Esophagus muscularis mucosa (tissue), 4 donors: ENCODE data around the gene CDH4. TPM values are rescaled to one million over a fixed set of nuclear protein-coding genes. Genes with fewer than 3 reads are reported as not detected.

Experiments
- DNase-seq: peaks from one replicate; pipeline ENCODE4 v3.0.0-alpha.2; 2017; ENCODE audit errors: extremely low spot score
- H3K27ac ChIP-seq, 4 donors: fragments of 200-600 bp; sonication (generic); replicated peaks in 1 of 4; 1 replicate in 3 of 4; 2 replicates in 1 of 4; pipeline ENCODE4 v1.5.1; 2016 to 2019; ENCODE audit warnings: mild to moderate bottlenecking in 1 of 4
- H3K27me3 ChIP-seq, 4 donors: fragments of 200-600 bp; sonication (generic); one replicate each; pipeline versions ENCODE4 v1.5.1 to v1.6.0; 2016 to 2019
- H3K36me3 ChIP-seq, 4 donors: fragments of 200-600 bp; sonication (generic); one replicate each; pipeline ENCODE4 v1.5.1; 2016 to 2019
- H3K4me1 ChIP-seq, 4 donors: fragments of 200-600 bp; sonication (generic); one replicate each; pipeline ENCODE4 v1.5.1; 2016 to 2019
- H3K4me3 ChIP-seq, 4 donors: fragments of 200-600 bp; sonication (generic); 1 replicate in 2 of 4; 2 replicates in 2 of 4; pipeline ENCODE4 v1.5.1; 2016 to 2019; ENCODE audit warnings: mild to moderate bottlenecking in 4 of 4, moderate library complexity in 1 of 4
- H3K9me3 ChIP-seq, 4 donors: fragments of 200-600 bp; sonication (generic); 1 replicate in 3 of 4; 2 replicates in 1 of 4; pipeline ENCODE4 v1.5.1; 2016 to 2019
- EP300 ChIP-seq: sonication (generic); formaldehyde crosslinking; IDR thresholded peaks from one replicate; pipeline ENCODE4 v1.6.1; 2017; ENCODE audit warnings: antibody characterized with exemption
- POLR2A ChIP-seq: fragments of 450-650 bp; IDR thresholded peaks from one replicate; pipeline ENCODE4 v1.6.1; 2017; ENCODE audit warnings: antibody characterized with exemption, moderate library complexity, mild to moderate bottlenecking, low read depth
- POLR2AphosphoS5 ChIP-seq, 2 donors: sonication (generic); formaldehyde crosslinking; IDR thresholded peaks; one replicate each; pipeline ENCODE4 v1.6.1; 2017; ENCODE audit warnings: antibody characterized with exemption in 2 of 2
- WGBS: methylation state at CpG from one replicate; pipeline ENCODE4 v1.1.5; 2018; 5-methylcytosine and 5-hydroxymethylcytosine counted together
- intact Hi-C: fragments of 100-400 bp; cut with DNase I; formaldehyde crosslinking; loops from one replicate; pipeline ENCODE4 v1.15.1; 2023
- total RNA-seq, 4 donors: library from RNA; depleted of rRNA; stranded (reverse); fragments of >200 nt; gene quantifications; one replicate each; pipeline versions ENCODE4 v1.1.0 to v1.2.1, GENCODE V29; 2016
- TF ChIP-seq, protein P1 (sequence below), 3 experiments: fragments of 200-600 bp in 2 of 3; fragments of 450-650 bp in 1 of 3; sonication (generic) in 2 of 3; IDR thresholded peaks; one replicate each; pipeline ENCODE4 v1.5.1; 2017 to 2019; ENCODE audit warnings: antibody characterized with exemption in 3 of 3, mild to moderate bottlenecking in 2 of 3, moderate library complexity in 1 of 3

CDH4 gene
- total RNA-seq, 4 donors from 2014 or later: 0.42 to 1.3 (median 0.48) TPM

DNA sequence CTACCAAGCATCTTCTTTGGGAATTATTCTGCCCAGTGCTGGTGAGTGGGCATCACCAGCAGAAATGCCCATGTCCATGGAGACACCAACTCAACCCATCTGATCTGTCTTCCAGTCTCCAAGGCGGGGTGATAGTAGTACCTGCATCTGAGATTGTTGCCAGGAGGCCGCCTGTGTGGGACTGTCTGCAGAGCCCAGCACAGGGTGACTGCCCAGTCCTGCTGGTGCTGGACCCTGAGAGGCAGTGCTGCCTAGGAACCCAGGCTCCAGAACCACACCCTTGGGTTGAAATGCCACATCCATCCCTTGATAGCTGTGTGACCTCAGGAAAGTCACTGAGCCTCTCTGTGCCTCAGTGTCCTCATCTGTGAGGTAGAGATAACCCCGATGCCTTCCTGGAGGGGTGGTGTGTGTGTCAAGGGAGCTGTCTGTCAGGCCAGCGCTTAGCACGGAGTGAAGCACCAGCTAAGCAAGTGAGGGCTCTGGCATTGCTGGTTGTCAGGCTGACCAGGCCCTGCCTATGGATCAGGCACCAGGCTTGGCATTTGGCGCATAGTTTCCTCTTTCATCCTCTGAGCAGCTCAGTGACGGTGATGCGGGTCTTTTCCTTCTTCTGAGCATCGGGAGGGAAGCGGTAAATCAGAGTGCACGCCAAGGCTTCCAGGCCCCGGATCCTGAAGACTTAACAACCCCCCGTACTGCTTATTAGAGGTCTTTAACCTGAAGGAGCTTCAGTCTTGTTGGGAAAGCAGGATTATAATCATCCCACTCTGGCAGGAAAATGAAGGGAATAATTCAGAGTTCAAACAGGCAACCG is 268.2 kb downstream of the CDH4 start:
- H3K27me3 ChIP-seq: peaks cover 0 to 60% (median 0%) of the 10 kb centered on the region in 4 donors
- 85% methylated on average over 13 of the region's 14 CpGs for WGBS
- no peaks in the 10 kb centered on the region for H3K9me3 ChIP-seq
- no peak overlapping the region for H3K4me3 ChIP-seq
- DNase-seq: no peak
- H3K36me3 ChIP-seq: no peaks in the 10 kb centered on the region
- no peak overlapping the region for H3K27ac ChIP-seq
- H3K4me1 ChIP-seq: peaks cover 0 to 10% (median 4%) of the 10 kb centered on the region in 4 donors
- no peak for TF ChIP-seq EP300
- intact Hi-C loops: no loop called here

DNA sequence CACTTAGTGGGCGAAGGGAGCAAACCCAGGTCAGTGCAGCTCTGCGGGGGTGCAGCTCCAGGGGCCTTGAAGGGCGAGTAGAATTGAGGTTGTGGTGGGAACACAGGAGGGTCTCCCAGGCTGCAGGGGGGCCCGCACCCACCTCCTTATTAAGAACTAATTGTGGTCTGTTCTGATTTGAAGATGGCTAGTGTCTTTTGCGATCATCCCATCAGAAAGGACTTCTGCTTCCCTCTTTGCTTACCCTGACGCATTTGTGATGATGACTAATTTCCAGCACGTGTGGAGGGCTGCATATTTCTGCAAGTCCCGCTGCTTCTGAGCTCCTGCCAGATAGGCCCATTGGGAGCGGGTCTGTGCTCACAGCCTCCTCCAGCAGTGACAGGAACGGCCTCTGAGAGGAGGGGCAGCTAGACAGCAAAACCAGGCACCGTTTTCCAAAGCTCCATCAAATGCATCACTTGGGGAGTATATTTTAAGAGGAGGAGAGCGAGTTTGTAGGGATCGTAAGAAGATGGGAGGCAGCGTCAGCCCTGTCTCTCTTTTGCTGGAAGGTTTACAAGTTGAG is 268.9 kb downstream of the CDH4 start:
- H3K4me1 ChIP-seq: peaks cover 0 to 8% (median 3%) of the 10 kb centered on the region in 4 donors
- TF ChIP-seq, protein P1, sequence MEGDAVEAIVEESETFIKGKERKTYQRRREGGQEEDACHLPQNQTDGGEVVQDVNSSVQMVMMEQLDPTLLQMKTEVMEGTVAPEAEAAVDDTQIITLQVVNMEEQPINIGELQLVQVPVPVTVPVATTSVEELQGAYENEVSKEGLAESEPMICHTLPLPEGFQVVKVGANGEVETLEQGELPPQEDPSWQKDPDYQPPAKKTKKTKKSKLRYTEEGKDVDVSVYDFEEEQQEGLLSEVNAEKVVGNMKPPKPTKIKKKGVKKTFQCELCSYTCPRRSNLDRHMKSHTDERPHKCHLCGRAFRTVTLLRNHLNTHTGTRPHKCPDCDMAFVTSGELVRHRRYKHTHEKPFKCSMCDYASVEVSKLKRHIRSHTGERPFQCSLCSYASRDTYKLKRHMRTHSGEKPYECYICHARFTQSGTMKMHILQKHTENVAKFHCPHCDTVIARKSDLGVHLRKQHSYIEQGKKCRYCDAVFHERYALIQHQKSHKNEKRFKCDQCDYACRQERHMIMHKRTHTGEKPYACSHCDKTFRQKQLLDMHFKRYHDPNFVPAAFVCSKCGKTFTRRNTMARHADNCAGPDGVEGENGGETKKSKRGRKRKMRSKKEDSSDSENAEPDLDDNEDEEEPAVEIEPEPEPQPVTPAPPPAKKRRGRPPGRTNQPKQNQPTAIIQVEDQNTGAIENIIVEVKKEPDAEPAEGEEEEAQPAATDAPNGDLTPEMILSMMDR (IDR thresholded peaks at IDR 0.05): no peak
- TF ChIP-seq POLR2AphosphoS5 (IDR thresholded peaks at IDR 0.05) (no peak), EP300 (no peak), POLR2A (no peak)
- H3K4me3 ChIP-seq: no peak overlapping the region
- H3K9me3 ChIP-seq: no peaks in the 10 kb centered on the region
- no peak overlapping the region for H3K27ac ChIP-seq
- WGBS: 56% methylated on average over 14 of the region's 14 CpGs
- DNase-seq: no peak
- intact Hi-C loops: no loop called here
- H3K27me3 ChIP-seq: peaks cover 0 to 67% (median 0%) of the 10 kb centered on the region in 4 donors
- no peaks in the 10 kb centered on the region for H3K36me3 ChIP-seq

DNA sequence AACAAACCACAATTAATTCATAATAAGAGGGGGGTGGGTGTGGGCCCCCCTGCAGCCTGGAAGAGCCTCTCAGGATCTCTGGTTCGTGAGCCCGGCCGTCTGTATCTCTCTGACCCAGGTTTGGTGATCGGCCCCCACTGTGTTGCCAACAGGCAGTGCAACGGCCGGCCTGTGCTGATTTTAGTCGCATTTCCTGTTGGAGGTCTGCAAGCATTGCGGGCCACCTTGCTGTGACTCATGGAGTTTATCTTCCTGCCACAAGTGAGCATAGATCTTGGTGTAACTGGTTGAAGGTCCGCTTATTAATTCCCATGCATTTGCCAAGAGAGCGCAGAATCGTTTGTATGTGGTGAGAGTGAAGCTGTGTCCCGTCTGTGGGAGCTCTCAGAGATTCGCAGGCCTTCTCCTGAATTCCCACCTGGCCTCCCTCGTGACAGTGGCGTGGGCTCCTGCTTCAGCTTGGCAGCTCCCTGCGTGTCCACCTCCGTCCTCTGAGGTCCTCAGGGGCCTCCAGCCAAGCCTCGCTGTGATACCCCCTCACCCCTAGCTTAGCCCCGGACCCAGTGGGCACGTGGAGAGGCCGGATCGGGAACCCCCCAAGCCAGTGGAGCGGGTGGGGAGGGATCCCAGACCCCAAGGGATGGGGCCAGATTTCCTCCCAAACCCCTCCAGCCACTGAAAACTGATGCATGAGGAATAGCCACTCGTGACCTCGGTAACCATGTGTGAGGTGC is 269.8 kb downstream of the CDH4 start:
- Histone ChIP-seq H3K36me3 (no peaks in the 10 kb centered on the region), H3K4me1 (no peaks in the 10 kb centered on the region), H3K4me3 (no peak overlapping the region), H3K9me3 (no peaks in the 10 kb centered on the region), H3K27me3 (peaks cover 0 to 71% (median 0%) of the 10 kb centered on the region in 4 donors), H3K27ac (no peak overlapping the region)
- no peak for DNase-seq
- TF ChIP-seq, protein P1 (IDR thresholded peaks at IDR 0.05): no peak
- TF ChIP-seq POLR2A: no peak
- no peak for TF ChIP-seq EP300
- TF ChIP-seq POLR2AphosphoS5 (IDR thresholded peaks at IDR 0.05): no peak
- WGBS: 84% methylated on average over 25 of the region's 25 CpGs
- intact Hi-C loops: no loop called here

DNA sequence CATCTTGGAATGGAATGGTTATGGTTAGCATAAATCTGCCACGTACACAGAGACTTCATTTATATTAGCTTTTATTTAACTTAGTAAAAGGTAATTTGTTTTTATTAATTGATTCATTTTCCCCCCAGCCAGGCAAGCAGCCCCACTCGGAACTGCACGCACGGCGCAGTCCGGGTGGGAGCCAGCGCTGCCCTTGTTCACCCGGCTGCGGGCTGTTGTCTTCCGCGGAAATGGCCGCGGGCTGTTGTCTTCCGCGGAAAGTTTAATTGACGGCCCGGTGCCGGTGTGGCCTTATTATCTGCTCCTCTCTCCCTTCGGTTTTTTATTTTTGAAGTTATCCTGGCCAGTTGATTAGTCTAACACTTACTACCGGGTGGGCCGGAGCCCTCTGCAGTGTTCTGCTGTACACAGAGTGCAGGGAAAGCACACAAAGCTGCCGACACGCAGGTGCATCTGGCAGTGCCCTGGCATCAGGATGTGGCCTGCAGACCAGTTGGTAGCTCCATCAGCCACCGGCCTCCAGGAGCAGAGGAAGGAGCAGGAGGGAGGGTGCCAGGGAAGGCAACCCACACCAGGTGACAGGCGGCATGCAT is 270.5 kb downstream of the CDH4 start:
- Histone ChIP-seq H3K4me1 (no peaks in the 10 kb centered on the region), H3K4me3 (no peak overlapping the region), H3K36me3 (no peaks in the 10 kb centered on the region), H3K27ac (no peak overlapping the region), H3K27me3 (peaks cover 0 to 78% (median 0%) of the 10 kb centered on the region in 4 donors), H3K9me3 (no peaks in the 10 kb centered on the region)
- WGBS: 89% methylated on average over 25 of the region's 25 CpGs
- intact Hi-C loops: no loop called here
- DNase-seq: no peak
- TF ChIP-seq POLR2AphosphoS5 (IDR thresholded peaks at IDR 0.05): no peak
- TF ChIP-seq, protein P1 (IDR thresholded peaks at IDR 0.05): no peak

DNA sequence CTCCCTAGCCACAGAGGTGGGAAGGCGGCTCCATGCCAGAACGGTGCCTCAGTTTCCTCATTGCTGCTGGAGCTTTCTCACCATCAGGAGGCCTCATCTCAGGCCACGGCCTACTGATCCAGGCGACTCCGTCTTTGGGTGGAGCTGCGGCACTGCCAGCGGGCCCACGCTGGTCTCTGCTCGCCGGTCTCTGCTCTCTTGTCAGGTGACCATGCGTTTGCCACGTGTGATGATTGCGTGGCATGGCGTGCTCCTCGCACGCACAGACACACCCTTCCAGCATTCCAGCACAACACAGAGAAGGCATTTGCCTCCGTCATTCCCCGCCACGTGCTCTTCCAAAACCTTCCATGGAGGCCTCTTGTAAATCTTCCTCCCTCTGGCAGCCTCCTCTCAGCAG is 271.1 kb downstream of the CDH4 start:
- Histone ChIP-seq H3K9me3 (no peaks in the 10 kb centered on the region), H3K27me3 (peaks cover 0 to 80% (median 0%) of the 10 kb centered on the region in 4 donors), H3K36me3 (no peaks in the 10 kb centered on the region), H3K4me1 (no peaks in the 10 kb centered on the region), H3K27ac (no peak overlapping the region), H3K4me3 (no peak overlapping the region)
- TF ChIP-seq POLR2AphosphoS5 (IDR thresholded peaks at IDR 0.05): no peak
- TF ChIP-seq, protein P1 (IDR thresholded peaks at IDR 0.05): no peak
- 94% methylated on average over 18 of the region's 19 CpGs for WGBS
- DNase-seq: no peak
- intact Hi-C loops: no loop called here
